Gastroesophageal sphincter (tissue), 4 donors: ENCODE data around the gene CDC7. TPM values are rescaled to one million over a fixed set of nuclear protein-coding genes. Genes with fewer than 3 reads are reported as not detected.

ENCODE experiments used
- ATAC-seq: fragments of 150-250 bp; one replicate; pipeline ENCODE4 v1.9.1; 2016; ENCODE audit warnings: mild to moderate bottlenecking, moderate library complexity
- H3K27ac ChIP-seq, 4 donors: fragments of 200-600 bp; sonication (generic) in 3 of 4; 1 replicate in 3 of 4; 2 replicates in 1 of 4; pipeline ENCODE4 v1.5.1; 2016 to 2019
- H3K27me3 ChIP-seq: fragments of 200-600 bp; sonication (generic); one replicate; pipeline ENCODE4 v1.5.1; 2019
- H3K36me3 ChIP-seq, 2 donors: fragments of 200-600 bp; sonication (generic); one replicate each; pipeline ENCODE4 v1.5.1; 2019; ENCODE audit warnings: control low read depth in 1 of 2
- H3K4me1 ChIP-seq, 3 donors: fragments of 200-600 bp; sonication (generic); 1 replicate in 2 of 3; 2 replicates in 1 of 3; pipeline ENCODE4 v1.5.1; 2016 to 2019; ENCODE audit warnings: control low read depth in 2 of 3
- H3K4me3 ChIP-seq, 2 donors: fragments of 200-600 bp; sonication (generic); one replicate each; pipeline ENCODE4 v1.5.1; 2019; ENCODE audit warnings: mild to moderate bottlenecking in 1 of 2, moderate library complexity in 1 of 2
- H3K9me3 ChIP-seq, 3 donors: fragments of 200-600 bp; sonication (generic); one replicate each; pipeline ENCODE4 v1.5.1; 2017 to 2019; ENCODE audit warnings: control low read depth in 2 of 3
- EP300 ChIP-seq: sonication (generic); formaldehyde crosslinking; IDR thresholded peaks from one replicate; pipeline ENCODE4 v1.6.1; 2017; ENCODE audit warnings: antibody characterized with exemption, mild to moderate bottlenecking
- POLR2A ChIP-seq, 2 donors: fragments of 450-650 bp; IDR thresholded peaks; one replicate each; pipeline ENCODE4 v1.6.1; 2017; ENCODE audit warnings: antibody characterized with exemption in 2 of 2, mild to moderate bottlenecking in 2 of 2, moderate library complexity in 1 of 2
- POLR2AphosphoS5 ChIP-seq: sonication (generic); formaldehyde crosslinking; IDR thresholded peaks from one replicate; pipeline ENCODE4 v1.6.1; 2017; ENCODE audit warnings: antibody characterized with exemption
- WGBS, 2 donors: methylation state at CpG; one replicate each; pipeline ENCODE4 v1.1.5; 2018; ENCODE audit warnings: low coverage in 1 of 2; 5-methylcytosine and 5-hydroxymethylcytosine counted together
- total RNA-seq, 4 donors: library from RNA; depleted of rRNA; stranded (reverse); fragments of >200 nt; gene quantifications; one replicate each; pipeline ENCODE4 v1.1.0, GENCODE V29; 2016
- TF ChIP-seq, protein P1 (sequence below), 4 experiments: fragments of 200-600 bp in 2 of 4; fragments of 450-650 bp in 2 of 4; sonication (generic) in 1 of 4; IDR thresholded peaks; one replicate each; pipeline ENCODE4 v1.5.1; 2017 to 2019; ENCODE audit warnings: antibody characterized with exemption in 4 of 4, mild to moderate bottlenecking in 2 of 4, moderate library complexity in 2 of 4

CDC7 gene
- total RNA-seq, 4 donors from 2014 or later, result 0.31 to 3.2 (median 1.4) TPM

DNA sequence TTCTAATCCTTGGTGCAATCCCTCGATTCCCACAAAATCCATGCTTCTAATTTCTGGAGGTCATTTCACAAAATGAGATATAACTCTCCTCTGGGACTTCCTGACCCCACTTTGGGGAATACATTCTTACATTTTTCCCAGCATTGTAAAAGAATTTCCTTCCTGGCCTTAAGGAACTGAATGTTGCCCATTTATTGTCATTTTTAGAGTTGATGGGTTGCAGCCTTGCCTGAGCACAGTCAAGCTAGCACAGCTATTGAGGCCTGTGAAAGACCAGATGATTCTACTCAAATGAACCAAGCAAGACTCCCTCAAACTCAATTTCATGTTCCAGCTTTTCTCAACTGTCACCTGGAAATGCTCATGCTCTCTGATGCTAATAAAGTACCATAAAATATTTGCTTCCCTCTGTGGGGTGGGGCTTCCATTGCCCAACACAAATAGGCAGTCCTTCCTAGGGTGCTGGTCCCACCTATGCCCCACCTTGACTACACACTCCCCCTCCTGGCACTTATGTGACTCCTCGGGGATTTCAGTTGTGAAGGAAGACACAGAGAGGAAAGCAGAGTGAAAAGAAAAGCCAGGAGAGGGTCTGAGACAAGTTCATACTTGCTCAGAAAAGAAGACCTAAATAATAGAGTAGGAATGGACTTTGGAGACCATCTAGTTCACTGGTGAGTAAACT is 24.0 kb upstream of the CDC7 start:
- H3K4me3 ChIP-seq, result no peak overlapping the region
- no peaks in the 10 kb centered on the region for H3K9me3 ChIP-seq
- ATAC-seq, result peak; percentile 57
- no peaks in the 10 kb centered on the region for H3K36me3 ChIP-seq
- H3K27ac ChIP-seq, result no peak overlapping the region
- TF ChIP-seq POLR2AphosphoS5 (no peak), EP300 (no peak), POLR2A (IDR thresholded peaks at IDR 0.05) (no peak)
- TF ChIP-seq, protein P1, sequence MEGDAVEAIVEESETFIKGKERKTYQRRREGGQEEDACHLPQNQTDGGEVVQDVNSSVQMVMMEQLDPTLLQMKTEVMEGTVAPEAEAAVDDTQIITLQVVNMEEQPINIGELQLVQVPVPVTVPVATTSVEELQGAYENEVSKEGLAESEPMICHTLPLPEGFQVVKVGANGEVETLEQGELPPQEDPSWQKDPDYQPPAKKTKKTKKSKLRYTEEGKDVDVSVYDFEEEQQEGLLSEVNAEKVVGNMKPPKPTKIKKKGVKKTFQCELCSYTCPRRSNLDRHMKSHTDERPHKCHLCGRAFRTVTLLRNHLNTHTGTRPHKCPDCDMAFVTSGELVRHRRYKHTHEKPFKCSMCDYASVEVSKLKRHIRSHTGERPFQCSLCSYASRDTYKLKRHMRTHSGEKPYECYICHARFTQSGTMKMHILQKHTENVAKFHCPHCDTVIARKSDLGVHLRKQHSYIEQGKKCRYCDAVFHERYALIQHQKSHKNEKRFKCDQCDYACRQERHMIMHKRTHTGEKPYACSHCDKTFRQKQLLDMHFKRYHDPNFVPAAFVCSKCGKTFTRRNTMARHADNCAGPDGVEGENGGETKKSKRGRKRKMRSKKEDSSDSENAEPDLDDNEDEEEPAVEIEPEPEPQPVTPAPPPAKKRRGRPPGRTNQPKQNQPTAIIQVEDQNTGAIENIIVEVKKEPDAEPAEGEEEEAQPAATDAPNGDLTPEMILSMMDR (IDR thresholded peaks at IDR 0.05), result no peak
- WGBS, 2 donors, result 20 to 40% methylated on average over 1 to 2 of the region's 2 CpGs
- no peaks in the 10 kb centered on the region for H3K27me3 ChIP-seq
- no peaks in the 10 kb centered on the region for H3K4me1 ChIP-seq

DNA sequence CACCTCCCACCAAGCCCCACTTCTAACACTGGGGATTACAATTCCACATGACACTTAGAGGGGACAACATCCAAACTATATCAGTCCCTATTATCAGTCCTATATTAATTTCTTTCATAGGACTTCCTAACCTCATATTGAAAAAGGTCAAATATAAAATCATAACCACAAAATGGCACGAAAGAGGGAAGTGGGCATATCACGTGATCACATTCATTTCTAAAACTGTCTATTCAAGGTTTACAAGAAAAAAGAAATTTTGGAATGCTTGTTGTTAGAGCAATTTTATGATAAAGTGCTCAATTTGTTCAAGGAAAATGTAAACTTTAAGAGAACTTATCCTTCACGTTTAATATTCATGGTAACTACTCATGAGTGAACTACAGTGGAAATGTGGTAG is 13.2 kb upstream of the CDC7 start:
- no peaks in the 10 kb centered on the region for H3K9me3 ChIP-seq
- no peaks in the 10 kb centered on the region for H3K36me3 ChIP-seq
- ATAC-seq, result no peak
- TF ChIP-seq EP300 (no peak), POLR2AphosphoS5 (no peak), POLR2A (IDR thresholded peaks at IDR 0.05) (no peak)
- TF ChIP-seq, protein P1 (IDR thresholded peaks at IDR 0.05), result no peak
- H3K27me3 ChIP-seq, result no peaks in the 10 kb centered on the region
- H3K4me3 ChIP-seq, result no peak overlapping the region
- 56 to 88% methylated on average over 3 of the region's 3 CpGs for WGBS, 2 donors
- H3K27ac ChIP-seq, result no peak overlapping the region
- H3K4me1 ChIP-seq, result no peaks in the 10 kb centered on the region

DNA sequence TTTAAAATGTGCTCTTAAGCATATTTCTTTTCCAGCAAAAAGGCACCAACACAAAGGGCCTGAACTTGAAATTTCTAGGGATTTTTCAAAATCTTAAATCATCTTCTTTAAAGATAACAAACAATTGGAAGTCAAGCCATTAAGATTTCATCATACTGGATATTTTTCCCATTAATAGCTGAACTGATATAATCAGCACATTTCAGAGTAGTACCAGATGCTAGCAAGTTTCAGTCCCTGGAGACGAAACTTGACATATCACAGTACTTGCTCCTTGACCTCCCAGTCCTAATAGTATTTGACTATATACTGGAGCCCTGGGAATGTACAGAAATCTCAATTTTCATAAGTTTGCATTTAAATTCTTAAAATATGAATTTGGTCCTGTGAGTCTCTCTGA is 10.2 kb upstream of the CDC7 start:
- 50 to 54% methylated on average over 1 of the region's 1 CpG for WGBS, 2 donors
- H3K4me3 ChIP-seq, result no peak overlapping the region
- TF ChIP-seq POLR2AphosphoS5 (no peak), POLR2A (IDR thresholded peaks at IDR 0.05) (no peak), EP300 (no peak)
- TF ChIP-seq, protein P1 (IDR thresholded peaks at IDR 0.05), result no peak
- no peak for ATAC-seq
- H3K9me3 ChIP-seq, result no peaks in the 10 kb centered on the region
- no peaks in the 10 kb centered on the region for H3K36me3 ChIP-seq
- no peaks in the 10 kb centered on the region for H3K4me1 ChIP-seq
- H3K27me3 ChIP-seq, result no peaks in the 10 kb centered on the region
- no peak overlapping the region for H3K27ac ChIP-seq

DNA sequence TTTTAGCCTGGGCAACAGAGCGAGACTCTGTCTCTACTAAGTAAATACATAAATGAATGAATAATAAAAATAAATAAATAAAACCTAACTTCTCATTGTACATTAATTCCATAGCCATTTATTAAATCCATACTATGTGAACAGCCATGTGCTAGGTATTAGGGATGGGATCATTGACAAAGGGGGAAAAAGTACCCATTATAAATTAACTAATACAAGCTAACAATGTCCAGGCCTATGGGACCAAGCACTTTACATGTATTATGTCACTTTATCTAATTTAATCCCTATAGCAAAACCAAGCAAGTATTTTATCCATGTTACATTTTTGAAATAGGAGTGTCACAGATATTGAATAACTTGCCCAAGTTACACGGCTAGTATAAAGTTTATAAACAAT is 2.6 kb upstream of the CDC7 start:
- Histone ChIP-seq H3K27me3 (no peaks in the 10 kb centered on the region), H3K4me3 (no peak overlapping the region), H3K9me3 (no peaks in the 10 kb centered on the region), H3K36me3 (no peaks in the 10 kb centered on the region), H3K27ac (no peak overlapping the region), H3K4me1 (peaks cover 0 to 19% (median 8%) of the 10 kb centered on the region in 3 donors)
- 96 to 100% methylated on average over 2 of the region's 2 CpGs for WGBS, 2 donors
- ATAC-seq, result no peak
- TF ChIP-seq POLR2A (IDR thresholded peaks at IDR 0.05) (no peak), EP300 (no peak), POLR2AphosphoS5 (no peak)
- TF ChIP-seq, protein P1 (IDR thresholded peaks at IDR 0.05), result no peak

DNA sequence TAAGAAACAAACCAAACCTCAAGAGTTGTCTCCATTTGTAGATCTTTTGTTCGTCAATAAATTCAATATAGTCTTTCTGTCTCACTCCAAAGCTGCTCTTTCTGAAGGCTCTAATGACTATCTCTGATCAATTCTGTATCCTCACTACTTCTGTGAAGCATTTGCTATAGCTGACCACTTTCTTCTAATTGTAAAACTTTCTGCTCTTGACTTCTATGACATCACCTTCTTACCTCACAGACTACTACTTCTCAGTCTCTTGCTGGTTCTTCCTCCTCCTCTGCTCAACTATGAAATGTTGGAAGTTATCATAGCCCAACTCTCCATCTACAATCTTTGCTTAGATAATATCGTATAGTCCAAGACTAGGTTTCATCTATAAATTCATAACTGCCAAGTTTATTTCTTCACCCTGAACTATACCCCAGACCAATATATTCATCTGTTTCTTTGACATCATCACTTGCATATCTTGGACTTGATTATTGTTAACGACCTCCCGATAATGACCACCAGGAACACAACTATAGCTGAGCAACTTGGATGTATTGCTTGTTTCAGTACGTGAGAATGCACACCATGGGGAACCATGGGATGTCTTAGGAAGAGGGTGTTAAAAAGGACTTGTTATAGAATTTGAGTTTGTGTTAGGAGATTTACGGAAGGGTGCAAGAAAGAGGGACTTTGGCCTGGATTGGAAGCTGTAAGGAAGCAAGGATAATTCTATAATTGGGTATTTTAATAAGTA is 2.0 kb upstream of the CDC7 start:
- Histone ChIP-seq H3K4me3 (no peak overlapping the region), H3K4me1 (peaks cover 0 to 19% (median 8%) of the 10 kb centered on the region in 3 donors), H3K36me3 (no peaks in the 10 kb centered on the region), H3K27me3 (no peaks in the 10 kb centered on the region), H3K27ac (no peak overlapping the region), H3K9me3 (no peaks in the 10 kb centered on the region)
- 91 to 100% methylated on average over 3 to 6 of the region's 6 CpGs for WGBS, 2 donors
- ATAC-seq, result no peak
- TF ChIP-seq POLR2A (IDR thresholded peaks at IDR 0.05), result no peak
- no peak for TF ChIP-seq EP300
- TF ChIP-seq, protein P1 (IDR thresholded peaks at IDR 0.05), result no peak
- TF ChIP-seq POLR2AphosphoS5, result no peak
